ENCODE measurements around the gene PSMF1.
"Not testable (repeated sequence)": the region's sequence is repeated elsewhere in the genome, so short reads cannot be mapped to it uniquely, and the experiment has no call there.

GRCh38 chr20:1216527-1217427 is 98.4 kb downstream of the PSMF1 start:
- TF ChIP-seq POLR2A (IDR thresholded peaks at IDR 0.05; ENCODE audit: low read depth); CTCF (IDR thresholded peaks at IDR 0.05); POLR2AphosphoS5 (IDR thresholded peaks at IDR 0.05); EP300 (IDR thresholded peaks at IDR 0.05): not testable (repeated sequence)
